IMR-90 (cell line): ENCODE data around the gene ARMC9.

Experiments
- CEBPB ChIP-seq: IDR thresholded peaks from 2 replicates; pipeline ENCODE4 v1.6.1; 2012; ENCODE audit warnings: low read depth, low read length, improper control_type of control experiment
- CTCF ChIP-seq: conservative IDR thresholded peaks from 2 replicates; pipeline ENCODE4 v1.5.1; 2012; ENCODE audit warnings: mild to moderate bottlenecking, low read depth, low read length, improper control_type of control experiment
- ELK1 ChIP-seq: fragments of 150-350 bp; IDR thresholded peaks from 2 replicates; pipeline ENCODE4 v1.6.1; 2016; ENCODE audit warnings: low read depth, mild to moderate bottlenecking, low read length, moderate library complexity, borderline replicate concordance
- MXI1 ChIP-seq: IDR thresholded peaks from 2 replicates; pipeline ENCODE4 v1.6.1; 2012; ENCODE audit warnings: low read depth, mild to moderate bottlenecking, low read length, moderate library complexity, borderline replicate concordance
- POLR2A ChIP-seq: IDR thresholded peaks from 2 replicates; pipeline ENCODE4 v1.6.1; 2012; ENCODE audit warnings: mild to moderate bottlenecking, low read depth, low read length
- RAD21 ChIP-seq: IDR thresholded peaks from 2 replicates; pipeline ENCODE4 v1.6.1; 2012; ENCODE audit warnings: low read length, improper control_type of control experiment

GRCh38 chr2:231393149-231394131 lies 195.0 kb downstream of the ARMC9 start:
- TF ChIP-seq CTCF (no peak), POLR2A (no peak), MXI1 (no peak), ELK1 (no peak), CEBPB (no peak), RAD21 (no peak)
